T-helper 22 cell (primary cell): Measurements from ENCODE around the gene ADAMTSL5.

ENCODE experiments used
- DNase-seq: peaks from one replicate; pipeline ENCODE4 v3.0.0-alpha.2; 2020; ENCODE audit warnings: low read depth

ADAMTSL5 gene

GRCh38 chr19:1495799-1496713, 16.8 kb downstream of the ADAMTSL5 start:
- no peak for DNase-seq

GRCh38 chr19:1495051-1495798, 17.6 kb downstream of the ADAMTSL5 start:
- DNase-seq = no peak

- no peak for DNase-seq
Measured at GRCh38 chr19:1494115-1494815, 18.6 kb downstream of the ADAMTSL5 start.

GRCh38 chr19:1492474-1493006, 20.3 kb downstream of the ADAMTSL5 start:
- DNase-seq = no peak

GRCh38 chr19:1491849-1492170, 21.0 kb downstream of the ADAMTSL5 start:
- no peak for DNase-seq

- no peak for DNase-seq
Measured at GRCh38 chr19:1491114-1491848, 21.5 kb downstream of the ADAMTSL5 start, which contains the start of gene REEP6. Gene REEP6 (plus strand): TSS chr19:1491181. CDS start chr19:1491270, 89 bp downstream.

GRCh38 chr19:1490311-1491113, 22.3 kb downstream of the ADAMTSL5 start, which contains the start of gene PCSK4:
Gene PCSK4 (minus strand): TSS chr19:1490350. CDS start chr19:1490346, 4 bp downstream.
- DNase-seq = peak; percentile 93

- DNase-seq = no peak
Measured at GRCh38 chr19:1489463-1490310, 23.1 kb downstream of the ADAMTSL5 start.

- DNase-seq = no peak
Measured at GRCh38 chr19:1488282-1488601, 24.6 kb downstream of the ADAMTSL5 start.

- DNase-seq = no peak
Measured at GRCh38 chr19:1487576-1488281, 25.1 kb downstream of the ADAMTSL5 start.

- no peak for DNase-seq
Measured at GRCh38 chr19:1486720-1487575, 25.9 kb downstream of the ADAMTSL5 start.

GRCh38 chr19:1483979-1484428, 28.8 kb downstream of the ADAMTSL5 start:
- DNase-seq = no peak

GRCh38 chr19:1483131-1483978, 29.5 kb downstream of the ADAMTSL5 start:
- no peak for DNase-seq

- DNase-seq = no peak
Measured at GRCh38 chr19:1482361-1483130, 30.3 kb downstream of the ADAMTSL5 start.

- DNase-seq = no peak
Measured at GRCh38 chr19:1481893-1482360, 30.9 kb downstream of the ADAMTSL5 start.

- no peak for DNase-seq
Measured at GRCh38 chr19:1481224-1481892, 31.5 kb downstream of the ADAMTSL5 start.
